ENCODE data around the gene RAB3A. TPM values are rescaled to one million over a fixed set of nuclear protein-coding genes. Genes with fewer than 3 reads are reported as not detected.
A peak's percentile ranks its signal among the peaks of the same experiment; 100 is the strongest.

RAB3A gene
- total RNA-seq, 1 experiment from 2014 or later: 10.6 TPM

DNA sequence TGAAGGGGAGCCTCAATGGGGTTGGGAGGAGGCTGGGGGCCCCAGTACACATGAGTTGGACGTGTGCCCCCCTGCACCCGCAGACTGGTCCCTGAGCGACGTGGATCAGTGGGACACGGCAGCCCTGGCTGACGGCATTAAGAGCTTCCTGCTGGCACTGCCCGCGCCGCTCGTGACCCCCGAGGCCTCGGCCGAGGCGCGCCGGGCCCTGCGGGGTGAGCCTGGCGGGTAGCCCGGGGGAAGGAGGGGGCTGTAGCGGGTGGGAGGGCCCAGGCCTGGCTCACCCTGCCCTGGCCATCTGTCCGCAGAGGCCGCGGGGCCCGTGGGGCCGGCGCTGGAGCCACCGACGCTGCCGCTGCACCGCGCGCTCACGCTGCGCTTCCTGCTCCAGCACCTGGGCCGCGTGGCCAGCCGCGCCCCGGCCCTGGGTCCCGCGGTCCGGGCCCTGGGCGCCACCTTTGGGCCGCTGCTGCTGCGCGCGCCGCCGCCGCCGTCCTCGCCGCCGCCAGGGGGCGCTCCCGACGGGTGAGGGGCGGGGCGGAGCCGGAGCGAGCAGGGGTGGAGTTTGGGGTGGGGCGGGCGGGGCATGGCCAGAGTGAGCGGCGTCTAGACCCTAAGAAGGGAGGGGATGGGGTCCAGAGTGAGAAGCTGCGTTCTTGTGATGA lies 42.7 kb downstream of the RAB3A start:
- Histone ChIP-seq H4K20me1 (ENCODE audit: insufficient read depth) (no peaks in the 10 kb centered on the region), H3K4me1 (ENCODE audit: control insufficient read depth in 1 of 2, insufficient read depth in 2 of 2, low read length in 2 of 2) (peaks cover 29 to 35% of the 10 kb centered on the region in 2 experiments), H3K27me3 (ENCODE audit: insufficient read depth, low read length) (no peaks in the 10 kb centered on the region), H3K9me3 (ENCODE audit: control insufficient read depth in 1 of 2, insufficient read depth in 1 of 2, low read depth in 1 of 2, low read length in 2 of 2) (no peaks in the 10 kb centered on the region), H3K79me2 (ENCODE audit: insufficient read depth, low read length) (peaks cover 11% of the 10 kb centered on the region), H2AFZ (ENCODE audit: low read depth, low read length, poor library complexity, severe bottlenecking) (no peak overlapping the region), H3K4me2 (ENCODE audit: low read length) (peak overlapping the region; percentile 91), H3K4me3 (replicated peaks in 1 of 2; ENCODE audit: low read depth in 1 of 2, low read length in 2 of 2) (peak overlapping the region; percentile 52 to 64), H3K36me3 (ENCODE audit: control insufficient read depth in 1 of 2, insufficient read depth in 2 of 2, low read length in 2 of 2) (peaks cover 17 to 26% of the 10 kb centered on the region in 2 experiments; a peak in 3 of 4 replicates), H3K9me2 (ENCODE audit: insufficient read depth) (no peaks in the 10 kb centered on the region), H3K27ac (ENCODE audit: low read depth, low read length) (peak overlapping the region; percentile 86), H3K9ac (ENCODE audit: low read length) (peak overlapping the region; percentile 75)
- CTCF ChIA-PET: interaction anchor here (0.9 to 1.3 kb wide), 3 partner anchors 10 to 22 kb away, joined by 3 read pairs; no protein-coding TSS in a partner anchor
- ATAC-seq: peak; percentile 85
- no TSS peak for BruUV-seq (replicated peaks)
- intact Hi-C loops (cut with micrococcal nuclease): no loop called here
- no peak for DNase-seq (ENCODE audit: low read depth, low spot score)
- POLR2A ChIA-PET: no interaction called here
- RAD21 ChIA-PET (ENCODE audit: low non-redundant PET in 1 of 2, low total read pairs in 2 of 2, uncharacterized antibody in 2 of 2, unreplicated experiment in 2 of 2): interaction anchor here in 1 of 2 experiments (0.6 kb wide), 1 partner anchor 16 kb away, joined by 4 read pairs; no protein-coding TSS in a partner anchor
- no peak for TF ChIP-seq JUND (IDR thresholded peaks at IDR 0.05)
- no peak for TF ChIP-seq ATF3 (IDR thresholded peaks at IDR 0.05)
- TF ChIP-seq ZBTB33 (IDR thresholded peaks at IDR 0.05; ENCODE audit: extremely low read depth, insufficient replicate concordance, low read length): no peak
- TF ChIP-seq EZH2 (IDR thresholded peaks at IDR 0.05): no peak
- no peak for TF ChIP-seq ELF1 (IDR thresholded peaks at IDR 0.05; ENCODE audit: borderline replicate concordance, low read depth)
- no peak for TF ChIP-seq REST (IDR thresholded peaks at IDR 0.05; ENCODE audit: low read depth)
- TF ChIP-seq ZFX (IDR thresholded peaks at IDR 0.05): peak; percentile 93; the same call in 1 of the 2 replicates
- TF ChIP-seq SRF (IDR thresholded peaks at IDR 0.05; ENCODE audit: low read depth): no peak
- TF ChIP-seq FOSL1 (IDR thresholded peaks at IDR 0.05; ENCODE audit: low read depth): no peak
- no peak for TF ChIP-seq TCF7L2 (IDR thresholded peaks at IDR 0.05; ENCODE audit: borderline replicate concordance, extremely low read depth, insufficient read depth, insufficient read length)
- TF ChIP-seq SP1 (IDR thresholded peaks at IDR 0.05; ENCODE audit: low read depth): no peak
- no peak for TF ChIP-seq SIN3A (IDR thresholded peaks at IDR 0.05; ENCODE audit: low read depth)
- peak; percentile 61 for TF ChIP-seq YY1 (IDR thresholded peaks at IDR 0.05; ENCODE audit: extremely low read depth, insufficient replicate concordance, low read depth, low read length)
- TF ChIP-seq POLR2A (IDR thresholded peaks at IDR 0.05; ENCODE audit: borderline replicate concordance, extremely low read depth, insufficient read depth, insufficient read length): no peak
- TF ChIP-seq ZNF274 (IDR thresholded peaks at IDR 0.05; ENCODE audit: low read depth, low read length): no peak
- no peak for TF ChIP-seq CEBPB (IDR thresholded peaks at IDR 0.05; ENCODE audit: low read depth)
- TF ChIP-seq MAX (IDR thresholded peaks at IDR 0.05): no peak; the same call in 1 of the 2 replicates
- peak in 2 of 3 experiments; percentile 38 to 62; a peak in 3 of 6 replicates for TF ChIP-seq CTCF (IDR thresholded peaks at IDR 0.05 in 2 of 3, conservative IDR thresholded peaks at IDR 0.05 in 1 of 3; ENCODE audit: borderline replicate concordance in 1 of 3, insufficient read depth in 1 of 3, low read depth in 2 of 3, low read length in 2 of 3)
- TF ChIP-seq RAD21 (IDR thresholded peaks at IDR 0.05; ENCODE audit: low read depth): no peak
- no peak for TF ChIP-seq EGR1 (IDR thresholded peaks at IDR 0.05; ENCODE audit: low read depth)
